Keratinocyte (primary cell): ENCODE measurements around the gene SOS1.

Experiments used
- EZH2 ChIP-seq: IDR thresholded peaks from one replicate; pipeline ENCODE4 v1.6.1; 2012; ENCODE audit warnings: inconsistent platforms, mild to moderate bottlenecking, low read length, moderate library complexity
- TF ChIP-seq, protein P1 (sequence below), 3 experiments: IDR thresholded peaks in 1 of 3; conservative IDR thresholded peaks in 1 of 3; optimal IDR thresholded peaks in 1 of 3; 2 replicates in 2 of 3; 3 replicates in 1 of 3; pipeline versions ENCODE3 to v1.5.1; 2011; ENCODE audit warnings: low read length in 3 of 3, mild to moderate bottlenecking in 3 of 3, moderate library complexity in 2 of 3, control low read depth in 1 of 3, inconsistent platforms in 1 of 3; ENCODE audit not compliant: insufficient read depth in 2 of 3; ENCODE audit errors: extremely low read depth in 1 of 3

DNA sequence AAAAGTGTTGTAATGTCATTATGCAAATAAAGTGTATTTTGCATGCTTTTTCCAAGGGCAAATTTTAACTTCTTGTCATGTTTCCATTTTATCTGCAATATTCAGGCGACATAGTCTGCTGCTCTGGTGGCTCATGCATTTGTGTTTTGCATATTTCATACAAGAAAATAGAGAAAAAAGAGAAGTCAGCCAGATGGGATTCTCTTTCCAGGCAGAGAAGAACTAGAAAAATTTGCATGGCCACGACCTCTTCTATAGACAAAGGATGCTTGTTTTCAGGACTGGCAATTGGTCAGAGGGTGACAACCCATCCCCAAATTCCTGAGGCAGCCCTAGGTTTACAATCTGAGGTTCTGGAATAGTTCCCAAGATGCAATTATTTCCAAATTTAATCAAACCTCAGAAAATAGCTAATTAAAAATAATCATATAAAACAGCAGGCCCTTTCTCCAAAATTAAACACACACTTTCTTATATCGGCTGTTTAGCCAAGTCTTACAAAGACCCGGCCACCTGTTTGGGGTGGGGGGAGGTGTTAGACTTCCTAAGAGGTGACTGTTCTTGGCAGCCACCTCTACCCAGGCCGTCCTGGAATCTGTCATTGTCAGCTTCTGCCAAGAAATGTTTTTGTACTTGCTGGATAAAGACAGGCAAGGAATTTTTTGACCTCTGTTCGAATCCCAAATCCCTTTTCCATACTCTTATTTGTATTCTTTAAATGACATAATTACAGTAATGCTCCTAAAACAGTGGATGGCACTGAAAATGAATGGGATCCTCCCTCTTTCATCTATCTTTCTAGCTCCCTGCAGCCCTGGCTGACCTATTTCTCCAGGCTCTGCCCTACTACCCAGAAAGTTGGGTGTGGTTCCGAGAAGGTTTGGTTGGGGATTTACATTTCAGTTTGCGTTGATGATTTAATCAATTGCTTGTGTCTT is 20.8 kb upstream of the SOS1 start:
- TF ChIP-seq, protein P1, sequence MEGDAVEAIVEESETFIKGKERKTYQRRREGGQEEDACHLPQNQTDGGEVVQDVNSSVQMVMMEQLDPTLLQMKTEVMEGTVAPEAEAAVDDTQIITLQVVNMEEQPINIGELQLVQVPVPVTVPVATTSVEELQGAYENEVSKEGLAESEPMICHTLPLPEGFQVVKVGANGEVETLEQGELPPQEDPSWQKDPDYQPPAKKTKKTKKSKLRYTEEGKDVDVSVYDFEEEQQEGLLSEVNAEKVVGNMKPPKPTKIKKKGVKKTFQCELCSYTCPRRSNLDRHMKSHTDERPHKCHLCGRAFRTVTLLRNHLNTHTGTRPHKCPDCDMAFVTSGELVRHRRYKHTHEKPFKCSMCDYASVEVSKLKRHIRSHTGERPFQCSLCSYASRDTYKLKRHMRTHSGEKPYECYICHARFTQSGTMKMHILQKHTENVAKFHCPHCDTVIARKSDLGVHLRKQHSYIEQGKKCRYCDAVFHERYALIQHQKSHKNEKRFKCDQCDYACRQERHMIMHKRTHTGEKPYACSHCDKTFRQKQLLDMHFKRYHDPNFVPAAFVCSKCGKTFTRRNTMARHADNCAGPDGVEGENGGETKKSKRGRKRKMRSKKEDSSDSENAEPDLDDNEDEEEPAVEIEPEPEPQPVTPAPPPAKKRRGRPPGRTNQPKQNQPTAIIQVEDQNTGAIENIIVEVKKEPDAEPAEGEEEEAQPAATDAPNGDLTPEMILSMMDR (optimal IDR thresholded peaks at IDR 0.05 in 1 of 3, IDR thresholded peaks at IDR 0.05 in 1 of 3, conservative IDR thresholded peaks at IDR 0.05 in 1 of 3; ENCODE audit: extremely low read depth in 1 of 3, insufficient read depth in 2 of 3, low read length in 3 of 3): no peak
- no peak for TF ChIP-seq EZH2
